ENCODE measurements around the gene PCSK2.
"Not testable (repeated sequence)": the region's sequence is repeated elsewhere in the genome, so short reads cannot be mapped to it uniquely, and the experiment has no call there.

The PCSK2 gene, protein sequence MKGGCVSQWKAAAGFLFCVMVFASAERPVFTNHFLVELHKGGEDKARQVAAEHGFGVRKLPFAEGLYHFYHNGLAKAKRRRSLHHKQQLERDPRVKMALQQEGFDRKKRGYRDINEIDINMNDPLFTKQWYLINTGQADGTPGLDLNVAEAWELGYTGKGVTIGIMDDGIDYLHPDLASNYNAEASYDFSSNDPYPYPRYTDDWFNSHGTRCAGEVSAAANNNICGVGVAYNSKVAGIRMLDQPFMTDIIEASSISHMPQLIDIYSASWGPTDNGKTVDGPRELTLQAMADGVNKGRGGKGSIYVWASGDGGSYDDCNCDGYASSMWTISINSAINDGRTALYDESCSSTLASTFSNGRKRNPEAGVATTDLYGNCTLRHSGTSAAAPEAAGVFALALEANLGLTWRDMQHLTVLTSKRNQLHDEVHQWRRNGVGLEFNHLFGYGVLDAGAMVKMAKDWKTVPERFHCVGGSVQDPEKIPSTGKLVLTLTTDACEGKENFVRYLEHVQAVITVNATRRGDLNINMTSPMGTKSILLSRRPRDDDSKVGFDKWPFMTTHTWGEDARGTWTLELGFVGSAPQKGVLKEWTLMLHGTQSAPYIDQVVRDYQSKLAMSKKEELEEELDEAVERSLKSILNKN

DNA sequence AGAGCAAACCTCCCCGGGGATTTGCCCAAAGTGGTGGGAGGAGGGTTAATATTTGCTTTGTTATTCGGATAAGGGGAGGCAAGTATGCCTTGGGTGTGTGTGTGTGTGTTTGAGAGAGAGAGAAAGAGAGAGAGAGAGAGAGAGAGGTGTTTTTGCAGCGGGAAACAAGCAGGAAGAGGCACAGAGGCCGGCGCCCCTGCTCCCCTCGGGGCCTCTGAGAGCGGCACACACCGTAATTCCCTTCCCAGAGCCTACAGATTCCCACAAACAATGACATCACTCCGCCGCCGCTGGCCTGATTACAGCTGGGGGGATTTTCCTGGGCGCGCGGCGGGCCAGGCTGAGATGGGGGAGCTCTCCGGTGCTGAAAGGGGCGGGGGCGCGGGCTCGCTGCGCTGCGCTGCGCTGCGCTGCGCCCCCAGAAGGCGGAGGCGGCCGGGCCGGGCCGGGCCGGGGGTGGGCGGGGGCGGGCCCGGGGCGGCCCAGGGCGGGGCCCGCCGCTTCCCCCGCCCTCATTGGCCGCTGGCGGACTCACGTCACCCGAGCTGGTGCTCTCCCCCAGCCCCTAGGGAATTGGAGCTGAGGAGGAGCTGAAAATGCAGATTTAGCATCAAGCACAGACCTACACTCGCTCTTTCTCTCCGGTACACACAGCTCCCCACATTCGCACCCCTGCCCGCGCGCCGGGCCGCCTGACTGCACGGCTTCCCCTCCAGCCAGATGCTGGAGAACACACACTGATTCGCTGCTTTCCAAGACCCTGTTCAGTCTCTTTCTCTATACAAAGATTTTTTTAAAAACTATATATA, at the start of gene PCSK2:
Gene PCSK2 (plus strand): TSS at position 631 of the 809 bp plus-strand sequence. CDS start 266 bp downstream, outside the sequence.
- peak in 10 of 14 donors; percentile 8 to 92 (median 30) for DNase-seq

DNA sequence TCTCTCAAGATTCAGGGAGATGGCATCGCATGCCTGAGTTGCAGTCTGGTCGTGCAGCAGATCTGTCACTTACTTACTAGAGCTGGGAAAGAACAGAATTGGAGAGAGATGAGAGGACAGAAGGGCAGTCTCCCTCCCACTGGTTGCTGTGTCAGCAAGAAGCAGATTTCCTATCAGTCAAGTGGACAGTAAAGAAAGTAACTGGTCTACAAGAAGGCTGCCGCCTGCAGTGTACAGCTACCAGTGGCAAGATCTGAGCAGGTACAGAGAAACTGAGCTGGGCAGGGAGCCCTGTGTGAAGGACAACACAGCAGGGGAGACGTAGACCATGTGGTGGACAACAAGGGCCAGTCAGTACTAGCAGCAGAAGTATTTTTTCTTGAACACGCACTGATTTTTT, 49.5 kb upstream of the PCSK2 start:
- DNase-seq, result peak in 1 of 14 donors; percentile 32

DNA sequence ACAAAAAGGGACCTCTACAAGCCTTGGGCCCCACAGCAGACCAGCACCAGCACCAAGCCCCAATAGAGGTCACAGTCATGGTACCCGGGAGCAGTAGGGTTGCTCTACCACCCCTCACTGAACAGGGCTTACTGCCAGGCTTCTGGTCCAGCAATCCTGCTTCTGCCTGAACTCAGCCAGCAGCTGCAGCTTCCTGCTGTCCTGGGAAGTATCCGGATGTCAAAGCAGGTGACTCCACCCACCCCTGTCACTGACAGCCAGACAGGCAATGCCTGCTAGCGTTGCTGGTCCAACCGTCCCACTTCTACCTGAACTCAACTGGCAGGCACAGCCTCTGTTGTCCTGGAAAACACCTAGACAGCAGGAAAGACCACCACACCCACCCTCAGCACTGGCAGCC, 47.0 kb upstream of the PCSK2 start:
- no peak for DNase-seq

DNA sequence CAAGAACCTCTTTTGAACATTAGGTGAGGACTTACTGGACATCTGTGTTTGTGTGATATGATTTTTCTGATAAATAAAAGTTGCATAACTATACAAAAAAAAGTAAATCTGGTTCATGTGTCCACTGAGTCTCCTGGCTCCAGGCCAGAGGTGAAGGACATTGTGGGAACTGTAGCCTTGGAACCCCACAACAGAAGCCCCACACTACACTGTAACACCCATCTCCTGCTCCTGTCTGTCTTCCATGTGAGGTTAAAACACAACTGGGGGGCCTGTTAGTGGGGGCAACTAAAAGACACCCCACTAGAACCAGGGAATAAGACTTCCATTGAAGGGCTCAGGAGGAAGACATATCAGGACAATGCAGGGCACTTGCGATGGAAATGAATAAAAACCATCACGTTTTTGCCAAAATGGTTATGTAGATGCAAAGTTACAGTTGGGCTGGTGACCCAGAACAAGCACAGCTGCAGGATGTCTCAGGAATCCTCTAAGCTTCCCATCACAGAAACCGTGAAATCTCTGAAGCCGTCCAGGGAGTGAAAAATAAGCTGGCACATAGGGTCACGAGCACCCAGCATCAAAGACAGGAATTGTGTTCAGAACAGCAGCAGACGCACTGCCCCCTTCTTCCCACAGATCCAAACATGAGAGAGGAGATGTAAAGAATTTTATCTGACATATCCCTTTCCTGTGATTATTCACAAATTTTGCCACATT, 36.7 kb upstream of the PCSK2 start:
- DNase-seq, result no peak

DNA sequence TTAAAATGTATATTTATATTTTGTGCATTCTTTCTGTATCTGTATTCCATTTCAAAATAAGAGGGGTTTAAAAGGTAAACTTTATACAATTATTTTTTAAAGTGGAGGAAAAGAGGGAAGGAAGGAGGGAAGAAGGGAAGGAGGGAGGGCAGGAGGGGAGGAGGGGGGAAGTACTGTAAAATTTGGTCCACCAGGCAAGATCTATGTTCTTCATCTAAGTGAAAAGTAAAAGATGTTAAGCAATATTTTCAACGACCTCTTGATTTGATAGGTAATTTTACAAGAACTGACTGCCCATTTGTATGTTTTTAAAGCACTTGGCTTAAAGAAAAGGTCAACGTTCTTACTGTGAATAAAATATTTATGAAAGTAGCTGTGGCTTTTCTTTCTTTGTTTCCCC, 29.8 kb upstream of the PCSK2 start:
- DNase-seq, result no peak

DNA sequence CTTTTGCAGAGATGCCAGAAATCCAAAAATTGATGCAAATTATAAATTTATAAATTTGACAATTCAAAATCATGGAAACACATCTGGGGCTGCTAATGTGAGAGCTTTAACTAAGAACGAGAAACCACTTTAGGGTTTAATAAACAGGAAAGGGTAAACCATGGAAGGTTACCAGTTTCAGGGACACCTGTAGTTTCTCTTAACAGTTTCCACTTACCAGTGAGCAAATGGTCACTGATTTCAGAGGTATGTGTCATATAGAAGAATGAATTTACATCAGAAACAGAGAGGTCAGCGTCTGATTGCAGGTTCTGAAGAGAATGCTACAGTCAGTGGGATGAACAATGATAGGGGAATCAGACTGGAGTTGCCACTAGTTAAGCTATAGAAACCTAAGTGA, 24.8 kb upstream of the PCSK2 start:
- no peak for DNase-seq

DNA sequence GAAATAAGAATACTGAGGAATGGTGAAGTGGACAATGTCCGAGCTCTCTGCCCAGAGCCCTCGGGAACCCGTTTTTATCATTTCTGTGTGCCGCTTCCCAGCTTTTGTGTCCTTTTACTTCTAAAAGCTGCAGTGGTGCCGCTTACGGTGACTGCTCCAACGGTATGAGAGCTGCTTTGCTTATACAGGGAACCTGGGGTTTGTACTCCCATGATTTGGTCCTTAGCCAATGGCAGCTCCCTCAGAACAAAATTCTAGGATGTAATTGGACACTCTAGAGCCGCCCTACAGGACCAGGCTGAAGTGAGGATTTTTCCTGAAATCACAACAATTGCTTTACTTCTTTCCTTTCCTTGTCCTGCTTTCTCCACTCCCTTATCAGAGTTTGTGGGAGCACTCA, 24.2 kb upstream of the PCSK2 start:
- no peak for DNase-seq

DNA sequence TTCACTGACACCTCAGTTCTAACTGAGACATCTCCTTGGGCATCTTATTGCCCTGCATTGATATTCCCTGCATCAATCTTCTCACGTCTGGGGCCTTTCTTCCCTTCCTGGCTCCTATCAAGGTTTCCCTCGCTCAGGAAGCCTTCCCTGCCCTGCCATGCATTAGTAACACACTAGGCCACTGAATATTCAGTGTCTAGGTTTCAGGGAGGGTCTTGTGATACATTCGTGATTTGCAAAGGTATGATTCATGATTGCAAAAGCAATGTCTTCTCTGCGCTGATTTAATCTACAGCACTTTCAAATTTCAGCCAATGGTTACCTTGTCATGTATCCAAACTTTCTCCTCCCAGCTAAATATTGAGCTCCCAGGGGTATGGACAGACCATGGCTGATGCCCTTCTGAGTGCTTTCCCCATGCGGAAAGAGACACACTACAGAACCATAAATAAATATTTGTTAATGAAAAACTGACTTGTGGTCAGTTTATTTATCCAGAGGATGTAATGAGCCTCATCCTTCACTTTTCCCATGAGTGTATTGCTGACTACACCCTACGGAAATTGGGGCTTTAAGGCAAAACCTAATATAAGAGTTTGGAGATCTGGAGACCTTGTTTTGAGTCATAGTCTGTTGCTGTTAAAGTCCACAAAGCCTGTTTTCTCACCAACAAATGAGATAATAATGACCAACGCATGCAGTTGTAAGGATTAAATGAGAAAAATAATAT, 21.6 kb upstream of the PCSK2 start:
- no peak for DNase-seq

DNA sequence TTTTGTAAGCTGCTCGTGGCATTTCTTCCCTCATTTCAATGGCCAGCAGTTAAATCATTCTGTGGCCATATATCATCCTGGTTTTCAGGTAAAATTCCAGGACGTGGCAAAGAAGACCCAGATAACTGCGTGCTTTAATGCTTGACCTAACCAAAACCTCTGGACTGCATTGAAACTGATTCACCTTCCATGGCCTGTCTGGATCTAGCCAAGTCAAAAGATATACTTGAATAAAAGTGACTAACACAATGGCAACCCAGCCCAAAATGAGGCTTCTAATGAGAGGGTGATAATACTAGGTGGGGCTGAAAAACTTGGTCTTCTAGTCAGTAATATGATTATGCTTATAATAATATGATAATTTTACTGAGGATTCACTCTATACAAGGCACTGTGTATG, 16.5 kb upstream of the PCSK2 start:
- no peak for DNase-seq

DNA sequence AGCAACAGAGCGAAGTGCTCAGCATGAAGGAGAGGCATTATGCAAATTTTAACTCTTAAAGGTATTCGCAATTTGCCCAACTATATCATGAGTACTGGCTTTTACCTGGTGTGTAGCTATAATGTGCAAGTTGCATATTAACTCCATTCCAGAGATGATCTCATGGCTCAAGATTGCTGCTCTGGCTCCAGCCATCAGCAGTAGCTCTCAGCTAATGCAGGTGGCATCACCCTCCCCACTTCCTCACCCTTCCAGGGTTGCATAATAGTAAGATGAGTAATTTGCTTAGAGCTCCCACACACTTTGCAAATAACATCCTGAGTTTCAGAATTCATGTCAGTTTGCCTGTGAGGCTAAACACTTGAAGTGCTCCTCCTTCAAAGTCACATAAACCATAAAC, 15.9 kb upstream of the PCSK2 start:
- no peak for DNase-seq

DNA sequence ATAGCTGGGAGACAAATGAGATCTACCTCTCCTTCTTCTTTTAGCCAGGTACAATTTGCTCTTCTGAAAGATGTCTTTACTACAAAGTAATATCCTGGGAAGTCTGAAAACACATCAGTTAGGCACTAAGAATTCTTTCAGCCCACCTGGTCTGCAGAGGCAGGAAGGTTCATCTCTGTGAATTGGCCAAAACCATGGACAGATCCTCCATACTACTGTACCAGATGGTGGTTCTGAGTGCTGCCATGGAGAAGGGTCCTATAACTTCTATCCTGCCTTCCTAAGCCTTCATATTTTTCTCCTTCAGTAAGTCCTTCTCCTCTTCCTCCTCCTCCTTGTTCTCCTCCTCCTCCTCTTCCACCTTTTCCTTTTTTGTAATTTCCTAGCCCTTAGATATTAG, 11.7 kb upstream of the PCSK2 start:
- DNase-seq, result no peak

DNA sequence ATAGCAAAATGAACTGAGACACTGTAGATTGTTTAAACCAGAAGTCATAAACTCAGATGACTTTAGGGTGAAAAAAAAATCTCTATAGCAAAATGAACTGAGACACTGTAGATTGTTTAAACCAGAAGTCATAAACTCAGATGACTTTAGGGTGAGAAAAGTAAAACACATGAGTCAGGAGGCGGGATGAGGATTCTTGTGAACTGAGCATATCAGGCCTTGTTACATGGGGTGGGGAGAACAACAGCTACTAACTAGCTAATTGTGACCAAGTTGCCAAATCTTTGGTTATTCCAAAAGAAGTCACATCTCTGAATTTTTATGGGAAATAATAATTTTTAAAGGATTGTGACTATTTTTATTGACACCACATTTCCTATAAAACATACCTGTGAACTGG, 7.0 kb upstream of the PCSK2 start:
- DNase-seq, result not testable (repeated sequence)

DNA sequence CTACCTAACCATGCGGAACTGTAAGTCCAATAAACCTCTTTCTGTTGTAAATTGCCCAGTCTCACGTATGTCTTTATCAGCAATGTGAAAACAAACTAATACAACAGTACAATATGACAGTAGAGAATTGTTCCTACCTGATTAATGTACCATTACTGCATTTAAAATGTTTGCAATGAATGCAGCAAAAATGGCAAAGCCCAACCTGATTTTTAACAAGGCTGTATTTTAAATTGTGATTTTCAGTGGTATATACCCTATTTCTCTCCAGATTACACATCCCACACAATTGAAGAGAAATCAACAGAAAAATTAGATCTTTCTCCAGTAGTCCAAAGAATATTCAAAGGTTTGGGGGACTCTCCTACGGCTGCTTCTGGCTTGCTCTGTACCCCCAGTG, 3.3 kb upstream of the PCSK2 start:
- no peak for DNase-seq

DNA sequence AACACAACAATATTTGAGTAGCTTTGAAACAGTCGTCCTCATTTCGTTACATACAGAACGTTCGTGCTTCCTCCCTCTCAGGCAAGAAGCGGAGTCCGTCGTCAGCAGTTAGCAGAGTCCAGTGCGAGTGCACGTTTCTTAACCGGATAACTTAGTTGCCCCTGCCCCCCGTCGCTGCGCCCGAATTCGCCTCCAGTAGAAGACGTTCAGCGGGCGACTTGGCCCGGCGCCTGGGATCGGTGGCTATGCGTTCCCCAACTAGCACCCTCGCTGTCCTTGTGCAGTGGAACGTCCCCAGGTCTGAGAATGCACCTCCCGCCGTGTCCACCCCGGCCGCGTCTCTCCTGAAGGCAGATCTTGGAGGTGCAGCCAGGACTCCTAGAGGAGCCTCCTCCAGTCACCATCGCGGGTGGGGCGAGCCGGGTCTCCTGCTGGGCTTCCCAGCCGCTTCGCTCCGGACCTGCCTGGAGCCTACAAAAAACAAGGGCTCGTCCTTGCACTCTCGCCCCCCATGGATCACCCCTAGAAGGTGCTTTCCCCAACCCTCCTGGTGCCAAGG, 910 bp upstream of the PCSK2 start:
- DNase-seq, result peak in 2 of 14 donors; percentile 10 to 69

DNA sequence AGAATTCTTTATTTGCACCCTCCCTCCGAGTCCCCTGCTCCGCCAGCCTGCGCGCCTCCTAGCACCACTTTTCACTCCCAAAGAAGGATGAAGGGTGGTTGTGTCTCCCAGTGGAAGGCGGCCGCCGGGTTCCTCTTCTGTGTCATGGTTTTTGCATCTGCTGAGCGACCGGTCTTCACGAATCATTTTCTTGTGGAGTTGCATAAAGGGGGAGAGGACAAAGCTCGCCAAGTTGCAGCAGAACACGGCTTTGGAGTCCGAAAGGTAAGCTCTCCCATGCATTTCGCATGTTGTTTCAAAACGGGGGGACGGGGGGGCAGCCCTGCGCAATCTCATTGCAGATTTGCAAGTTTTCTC, 357 bp downstream of the PCSK2 start:
- peak in 3 of 14 donors; percentile 32 to 77 (median 41) for DNase-seq

DNA sequence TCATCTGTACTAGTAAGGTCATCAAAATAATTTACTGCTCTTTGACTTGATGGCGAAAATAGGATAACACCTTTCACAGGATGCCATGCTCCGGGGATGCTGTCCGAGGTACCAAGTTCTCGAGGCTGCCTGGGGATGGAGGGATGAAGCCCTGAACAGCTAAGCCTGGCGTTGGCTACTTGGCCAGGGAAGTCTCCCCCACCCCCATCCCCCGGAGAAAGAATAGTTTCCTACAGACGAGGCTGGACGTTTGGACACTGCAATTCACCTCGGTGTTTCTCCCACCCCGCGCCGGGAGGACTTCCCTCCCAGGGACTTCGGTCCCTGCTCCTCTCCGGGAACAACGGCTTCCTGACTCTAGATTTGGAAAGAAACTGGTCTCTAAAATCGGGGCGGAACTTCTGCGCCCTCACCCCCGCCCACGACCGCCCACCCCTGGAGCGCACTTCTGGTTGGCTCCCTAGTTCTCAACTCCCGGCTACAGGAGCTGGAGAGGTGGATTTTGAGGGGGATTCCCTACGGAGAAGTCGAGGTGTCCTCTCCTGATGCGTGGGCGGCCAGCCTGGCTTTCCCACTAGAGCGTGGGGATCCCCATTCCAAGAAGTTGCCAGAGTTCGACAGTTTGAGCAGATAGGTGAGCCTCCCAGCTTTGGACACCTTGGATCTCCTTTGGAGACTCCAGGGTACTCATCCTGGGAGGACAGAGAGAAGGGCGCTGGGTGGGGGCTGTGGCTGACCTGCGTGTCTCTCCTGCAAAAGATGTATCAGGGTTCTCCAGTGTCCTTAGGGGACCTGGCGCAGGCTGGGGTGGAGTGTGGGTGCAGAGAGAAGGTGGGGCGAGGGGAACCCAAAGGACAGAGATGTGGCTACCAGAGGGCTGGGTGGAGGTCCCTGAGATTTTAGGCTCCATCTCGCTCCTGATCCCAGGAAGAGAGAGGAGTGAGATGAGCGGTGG, 1.1 kb downstream of the PCSK2 start:
- peak in 1 of 14 donors; percentile 43 for DNase-seq

DNA sequence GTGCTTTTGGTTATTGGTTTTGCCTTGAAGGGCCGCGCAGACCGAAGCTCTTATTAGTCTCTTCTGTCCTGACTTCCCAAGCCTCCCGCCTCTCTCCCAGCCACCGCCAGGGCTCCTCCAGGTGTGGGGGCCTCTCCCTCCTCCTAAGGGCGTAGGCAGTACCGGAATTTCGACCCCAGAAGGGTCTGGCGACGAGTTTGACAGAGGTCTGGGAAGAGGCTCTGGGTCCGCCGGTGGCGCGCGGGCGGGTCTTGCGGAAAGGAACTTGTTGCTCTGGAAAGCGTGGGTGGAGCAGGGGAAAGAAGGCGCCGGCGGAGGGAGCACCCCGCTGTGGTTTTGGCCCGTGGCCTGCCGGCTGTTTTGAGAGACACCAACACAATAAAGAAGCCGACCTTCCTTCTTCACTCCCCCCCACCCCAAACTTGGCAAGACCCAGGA, 1.8 kb downstream of the PCSK2 start:
- DNase-seq, result peak in 1 of 14 donors; percentile 53

DNA sequence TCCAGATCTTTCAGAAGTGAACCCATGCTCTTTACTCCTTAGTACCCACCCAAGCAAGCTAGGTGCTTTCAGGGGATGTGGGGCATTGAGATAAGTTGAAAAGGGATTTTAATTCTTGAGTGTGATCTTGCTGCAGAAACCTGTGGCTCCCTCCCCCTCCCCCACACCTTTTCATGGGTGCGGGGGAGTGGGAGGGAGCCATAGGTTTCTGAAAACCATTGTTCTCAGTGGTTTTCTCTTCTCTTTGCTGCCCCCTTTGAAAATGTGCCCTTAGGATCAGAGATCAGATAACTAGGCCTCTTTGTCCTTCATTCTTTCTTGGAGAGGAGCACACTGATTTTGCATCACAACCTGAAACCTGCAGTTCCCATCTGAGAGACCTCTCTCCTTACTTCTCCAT, 2.4 kb downstream of the PCSK2 start:
- no peak for DNase-seq

DNA sequence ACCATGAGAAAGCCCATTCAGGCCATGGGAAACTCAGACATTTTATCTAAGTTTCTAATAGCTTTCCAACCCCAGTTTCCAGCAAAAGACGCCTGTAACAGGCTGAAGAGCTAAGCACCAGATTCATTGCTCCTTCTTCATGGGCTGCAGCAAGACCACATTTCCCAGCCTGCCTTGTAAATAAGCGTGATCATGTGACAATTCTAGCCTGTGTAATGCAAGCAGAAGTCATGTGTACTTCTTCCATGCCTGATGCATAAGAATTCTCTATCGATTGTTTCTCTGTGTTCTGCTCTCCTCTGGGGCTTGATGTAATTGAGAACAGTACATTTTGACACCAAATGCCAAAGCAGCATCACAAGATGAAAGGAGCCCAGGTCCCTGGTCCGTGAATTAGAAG, 6.8 kb downstream of the PCSK2 start:
- DNase-seq, result no peak

DNA sequence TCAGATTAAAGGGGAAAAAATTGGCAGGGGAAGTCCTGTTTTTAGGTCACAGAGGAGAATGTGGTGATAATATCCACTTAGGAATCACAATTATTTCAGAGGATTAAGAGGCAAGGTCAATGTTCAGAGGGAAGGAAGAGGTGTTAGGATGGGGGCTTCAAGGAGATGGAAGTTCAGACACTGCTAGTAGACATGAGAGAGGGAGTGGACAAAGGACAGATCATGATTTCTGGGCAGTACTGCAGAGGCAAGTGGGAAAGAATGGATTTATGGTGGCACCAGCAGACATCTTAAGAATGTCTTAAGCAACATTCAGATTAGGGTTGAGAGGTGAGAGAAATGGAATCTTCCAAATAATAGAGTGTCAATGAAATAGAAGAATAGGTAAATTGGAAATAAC, 9.9 kb downstream of the PCSK2 start:
- DNase-seq, result no peak

Data from C1 segment of cervical spinal cord (tissue), 14 donors.